H1 (cell line): ENCODE results near the gene GMEB2. TPM values are rescaled to one million over a fixed set of nuclear protein-coding genes. Genes with fewer than 3 reads are reported as not detected.
"Not testable (repeated sequence)": the region's sequence is repeated elsewhere in the genome, so short reads cannot be mapped to it uniquely, and the experiment has no call there.

Source experiments
- CTCF ChIA-PET: fragments of 300-600 bp; sonication (Branson Sonifier 250); formaldehyde crosslinking; loops from one replicate; lab custom pipeline; 2021; ENCODE audit not compliant: partially characterized antibody; lab: Charles Lee
- POLR2A ChIA-PET: fragments of 300-600 bp; sonication (Branson Sonifier 250); formaldehyde crosslinking; loops from one replicate; lab custom pipeline; 2021; ENCODE audit warnings: inconsistent platforms; ENCODE audit not compliant: partially characterized antibody; lab: Charles Lee
- DNase-seq, 2 experiments: peaks; one replicate each; pipeline versions ENCODE4 v3.0.0 to v3.0.0-alpha.2; 2010 to 2022; ENCODE audit warnings: low spot score in 2 of 2, low read depth in 1 of 2, mixed read lengths in 1 of 2
- FAIRE-seq: peaks from 2 replicates; lab custom pipeline; 2011; peaks lifted over from hg19 to GRCh38; lab: Jason Lieb, UNC
- H2AFZ ChIP-seq: 2 replicates; pipeline ENCODE4 v1.8.1; 2012; ENCODE audit warnings: low read length, inconsistent platforms
- H2AK5ac ChIP-seq: 2 replicates; pipeline ENCODE4 v1.6.1; 2013; ENCODE audit warnings: low read depth, low read length
- H2BK120ac ChIP-seq: replicated peaks from 2 replicates; pipeline ENCODE3; 2013; ENCODE audit warnings: low read depth, low read length, inconsistent platforms
- H2BK12ac ChIP-seq: 2 replicates; pipeline ENCODE4 v1.6.1; 2013; ENCODE audit warnings: low read depth, low read length
- H2BK15ac ChIP-seq: 2 replicates; pipeline ENCODE4 v1.6.1; 2013; ENCODE audit warnings: low read length
- H2BK20ac ChIP-seq: 2 replicates; pipeline ENCODE4 v1.6.1; 2013; ENCODE audit warnings: low read length
- H2BK5ac ChIP-seq: 2 replicates; pipeline ENCODE4 v1.6.1; 2013; ENCODE audit warnings: low read depth, low read length
- H3K14ac ChIP-seq: 2 replicates; pipeline ENCODE4 v1.6.1; 2013; ENCODE audit warnings: inconsistent platforms; ENCODE audit not compliant: insufficient read length
- H3K18ac ChIP-seq: 2 replicates; pipeline ENCODE4 v1.6.1; 2013; ENCODE audit warnings: low read length; ENCODE audit errors: extremely low read depth
- H3K23ac ChIP-seq: 2 replicates; pipeline ENCODE4 v1.6.1; 2013; ENCODE audit warnings: inconsistent platforms; ENCODE audit not compliant: insufficient read length
- H3K23me2 ChIP-seq: 2 replicates; pipeline ENCODE4 v1.6.1; 2013; ENCODE audit warnings: low read depth, low read length
- H3K27ac ChIP-seq: 2 replicates; pipeline ENCODE4 v1.6.1; 2011; ENCODE audit warnings: low read depth, low read length, inconsistent platforms
- H3K27me3 ChIP-seq, 4 experiments: replicated peaks in 1 of 4; 1 replicate in 1 of 4; 2 replicates in 3 of 4; pipeline versions ENCODE4 v1.6.1 to v1.8.1; 2011 to 2013; ENCODE audit warnings: low read length in 3 of 4, mild to moderate bottlenecking in 3 of 4, inconsistent platforms in 2 of 4, mixed read lengths in 2 of 4, moderate library complexity in 1 of 4; ENCODE audit not compliant: control insufficient read depth in 3 of 4, insufficient read depth in 3 of 4; ENCODE audit errors: extremely low read depth in 1 of 4
- H3K36me3 ChIP-seq, 4 experiments: 2 replicates each; pipeline versions ENCODE4 v1.6.1 to v1.8.1; 2011 to 2013; ENCODE audit warnings: mild to moderate bottlenecking in 4 of 4, low read length in 3 of 4, moderate library complexity in 2 of 4, control low read depth in 1 of 4, inconsistent platforms in 1 of 4; ENCODE audit not compliant: insufficient read depth in 4 of 4, control insufficient read depth in 2 of 4
- H3K4ac ChIP-seq: replicated peaks from 2 replicates; pipeline ENCODE3; 2013; ENCODE audit warnings: low read length, low read depth, mixed read lengths, inconsistent platforms; ENCODE audit not compliant: insufficient read length
- H3K4me1 ChIP-seq, 4 experiments: replicated peaks in 1 of 4; 1 replicate in 1 of 4; 2 replicates in 3 of 4; pipeline versions ENCODE4 v1.6.1 to v1.8.1; 2011 to 2013; ENCODE audit warnings: low read length in 3 of 4, inconsistent platforms in 2 of 4, mixed read lengths in 1 of 4; ENCODE audit not compliant: insufficient read depth in 4 of 4, control insufficient read depth in 3 of 4
- H3K4me2 ChIP-seq, 2 experiments: 2 replicates each; pipeline versions ENCODE4 v1.6.1 to v1.8.1; 2011 to 2013; ENCODE audit warnings: low read depth in 2 of 2, low read length in 2 of 2, control low read depth in 1 of 2, inconsistent platforms in 1 of 2, mild to moderate bottlenecking in 1 of 2; ENCODE audit not compliant: insufficient read depth in 1 of 2
- H3K4me3 ChIP-seq, 4 experiments: fragments of 200-600, 300-600 bp in 1 of 4; sonication (generic), shearing (Covaris generic), sonication (Bioruptor Twin) in 1 of 4; 2 replicates each; pipeline versions ENCODE4 v1.5.1 to v1.8.1; 2011 to 2016; ENCODE audit warnings: low read length in 4 of 4, low read depth in 3 of 4, control low read depth in 2 of 4, inconsistent platforms in 2 of 4, mild to moderate bottlenecking in 2 of 4, mixed read lengths in 1 of 4, moderate library complexity in 1 of 4; ENCODE audit not compliant: insufficient read depth in 2 of 4; ENCODE audit errors: extremely low read depth in 1 of 4
- H3K56ac ChIP-seq: replicated peaks from 2 replicates; pipeline ENCODE3; 2013; ENCODE audit warnings: low read depth, mild to moderate bottlenecking, mixed read lengths, low read length, inconsistent platforms; ENCODE audit not compliant: insufficient read length
- H3K79me1 ChIP-seq: 2 replicates; pipeline ENCODE4 v1.6.1; 2013; ENCODE audit warnings: low read depth, low read length, control low read depth
- H3K79me2 ChIP-seq, 2 experiments: 2 replicates each; pipeline versions ENCODE4 v1.6.1 to v1.8.1; 2012 to 2013; ENCODE audit warnings: low read length in 2 of 2, mild to moderate bottlenecking in 2 of 2, inconsistent platforms in 1 of 2; ENCODE audit not compliant: insufficient read depth in 2 of 2, control insufficient read depth in 1 of 2
- H3K9ac ChIP-seq, 4 experiments: replicated peaks in 1 of 4; 1 replicate in 1 of 4; 2 replicates in 3 of 4; pipeline versions ENCODE4 v1.6.1 to v1.8.1; 2011 to 2013; ENCODE audit warnings: low read depth in 3 of 4, low read length in 3 of 4, control low read depth in 2 of 4, mild to moderate bottlenecking in 2 of 4, moderate library complexity in 2 of 4, inconsistent platforms in 1 of 4; ENCODE audit errors: extremely low read depth in 1 of 4
- H3K9me3 ChIP-seq, 2 experiments: 2 replicates each; pipeline versions ENCODE4 v1.6.1 to v1.8.1; 2012 to 2013; ENCODE audit warnings: mild to moderate bottlenecking in 2 of 2, moderate library complexity in 2 of 2, control low read depth in 1 of 2, inconsistent platforms in 1 of 2, low read depth in 1 of 2, low read length in 1 of 2, mixed read lengths in 1 of 2; ENCODE audit not compliant: insufficient read depth in 2 of 2
- H4K20me1 ChIP-seq, 2 experiments: replicated peaks in 1 of 2; 2 replicates each; pipeline versions ENCODE3 to v1.8.1; 2011 to 2013; ENCODE audit warnings: inconsistent platforms in 2 of 2, low read length in 2 of 2, mild to moderate bottlenecking in 1 of 2; ENCODE audit not compliant: insufficient read depth in 2 of 2, control insufficient read depth in 1 of 2
- H4K5ac ChIP-seq: 2 replicates; pipeline ENCODE4 v1.6.1; 2013; ENCODE audit warnings: low read length, low read depth, mixed read lengths, inconsistent platforms; ENCODE audit not compliant: insufficient read length
- H4K8ac ChIP-seq: 2 replicates; pipeline ENCODE4 v1.8.0; 2013; ENCODE audit warnings: mild to moderate bottlenecking, moderate library complexity, low read length, inconsistent platforms; ENCODE audit not compliant: insufficient read depth; ENCODE audit errors: extremely low read depth
- H4K91ac ChIP-seq: replicated peaks from 2 replicates; pipeline ENCODE3; 2013; ENCODE audit warnings: low read length, mixed read lengths, inconsistent platforms; ENCODE audit not compliant: insufficient read length
- WGBS, 2 experiments: shearing (Covaris generic) in 1 of 2; methylation state at CpG; one replicate each; pipeline versions ENCODE4 v1.1.6 to v1.1.7; 2013 to 2015; ENCODE audit warnings: low lambda C conversion rate in 2 of 2, mixed read lengths in 2 of 2, inconsistent platforms in 1 of 2, low coverage in 1 of 2, missing lambda C conversion rate in 1 of 2; ENCODE audit not compliant: insufficient replicate concordance in 2 of 2, insufficient coverage in 1 of 2, insufficient read length in 1 of 2; ENCODE audit errors: extremely low coverage in 1 of 2, missing lambda C conversion rate in 1 of 2; 5-methylcytosine and 5-hydroxymethylcytosine counted together
- polyA plus RNA-seq, 7 experiments: library from polyadenylated mRNA; depleted of rRNA in 3 of 7; stranded (reverse) in 5 of 7; unstranded in 2 of 7; fragments of >200 nt in 5 of 7; fragments of 200-250 nt in 2 of 7; gene quantifications; 1 replicate in 5 of 7; 2 replicates in 1 of 7; 4 replicates in 1 of 7; pipeline versions ENCODE4 v1.2.1 to v1.2.3, GENCODE V29; 2011 to 2013; ENCODE audit warnings: missing spikeins in 2 of 7, mixed read lengths in 2 of 7
- total RNA-seq: library from RNA; stranded (reverse); fragmentation: NEBNext Ultra II Directional; extraction: Animal tissue kit (Norgen Biotek cat#: 25700); gene quantifications from 2 replicates; pipeline ENCODE4 v1.2.1, GENCODE V29; 2021

GMEB2 gene
- total and polyA plus RNA-seq, 2 of the 8 experiments (the other 6 are each of a cell fraction or from before 2014, with no cell fraction given), result 12.9 to 14.2 TPM

DNA sequence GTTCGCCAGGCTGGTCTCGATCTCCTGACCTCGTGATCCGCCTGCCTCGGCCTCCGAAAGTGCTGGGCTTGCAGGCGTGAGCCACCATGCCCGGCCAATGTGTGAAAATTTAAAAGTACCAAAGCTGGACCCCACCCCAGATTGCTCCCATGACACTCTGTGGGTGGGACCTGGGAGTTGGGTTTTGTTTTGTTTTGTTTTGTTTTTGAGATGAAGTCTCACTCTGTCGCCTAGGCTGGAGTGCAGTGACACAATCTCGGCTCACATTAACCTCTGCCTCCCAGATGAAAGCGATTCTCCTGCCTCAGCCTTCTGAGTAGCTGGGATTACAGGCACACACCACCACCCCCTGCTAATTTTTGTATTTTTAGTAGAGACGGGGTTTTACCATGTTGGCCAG lies 44.8 kb upstream of the GMEB2 start:
- H2AFZ ChIP-seq, H2BK12ac ChIP-seq, H4K20me1 ChIP-seq, H3K9me3 ChIP-seq, H4K5ac ChIP-seq, H3K9ac ChIP-seq, CTCF ChIA-PET, H2BK5ac ChIP-seq, H4K91ac ChIP-seq, H3K79me2 ChIP-seq, DNase-seq, H3K23me2 ChIP-seq, H3K4me3 ChIP-seq, H3K4ac ChIP-seq, H2BK15ac ChIP-seq, H2AK5ac ChIP-seq, H3K4me1 ChIP-seq, H3K4me2 ChIP-seq, H3K27ac ChIP-seq, FAIRE-seq, H3K79me1 ChIP-seq, H3K23ac ChIP-seq, H3K56ac ChIP-seq, H2BK20ac ChIP-seq, H3K27me3 ChIP-seq, H2BK120ac ChIP-seq, H4K8ac ChIP-seq, H3K18ac ChIP-seq, H3K14ac ChIP-seq: not testable (repeated sequence)
- POLR2A ChIA-PET, result interaction anchor here (0.6 kb wide), 1 partner anchor 347 kb away, joined by 3 read pairs; no protein-coding TSS in a partner anchor
- H3K36me3 ChIP-seq, result peaks cover 2 to 27% (median 15%) of the 10 kb centered on the region in 4 experiments; a peak in 6 of 8 replicates
- WGBS, 2 experiments, result 93% methylated on average over 12 of the region's 12 CpGs; no CpG with 5 or more reads in 1 of the 2 experiments
